HepG2 (cell line): ENCODE results near the gene ADCY7. TPM values are rescaled to one million over a fixed set of nuclear protein-coding genes. Genes with fewer than 3 reads are reported as not detected.

ENCODE experiments used
- ADNP ChIP-seq: sonication (generic); formaldehyde crosslinking; IDR thresholded peaks from 2 replicates; pipeline ENCODE4 v1.4.0; 2020; ENCODE audit warnings: missing genetic modification reagents
- ATF5 ChIP-seq: sonication (generic); formaldehyde crosslinking; IDR thresholded peaks from 2 replicates; pipeline ENCODE4 v1.4.0; 2020; ENCODE audit warnings: mild to moderate bottlenecking, low read depth, missing genetic modification reagents
- DDIT3 ChIP-seq: sonication (generic); formaldehyde crosslinking; IDR thresholded peaks from 2 replicates; pipeline ENCODE4 v1.4.0; 2020; ENCODE audit warnings: mild to moderate bottlenecking, missing genetic modification reagents
- FLYWCH1 ChIP-seq: sonication (generic); formaldehyde crosslinking; IDR thresholded peaks from 2 replicates; pipeline ENCODE4 v1.8.1; 2023; ENCODE audit warnings: mild to moderate bottlenecking, missing genetic modification reagents
- HNRNPUL1 ChIP-seq: fragments of 200-400 bp; formaldehyde crosslinking; IDR thresholded peaks from 2 replicates; pipeline ENCODE4 v1.6.1; 2017; ENCODE audit warnings: low read depth, mild to moderate bottlenecking, low read length, moderate library complexity
- MED1 ChIP-seq: sonication (generic); formaldehyde crosslinking; IDR thresholded peaks from 2 replicates; pipeline ENCODE4 v1.4.0; 2020; ENCODE audit warnings: missing genetic modification reagents
- MEF2D ChIP-seq: sonication (generic); formaldehyde crosslinking; IDR thresholded peaks from 2 replicates; pipeline ENCODE4 v1.5.1; 2020; ENCODE audit warnings: mild to moderate bottlenecking, missing genetic modification reagents
- MTF2 ChIP-seq: sonication (generic); formaldehyde crosslinking; IDR thresholded peaks from 2 replicates; pipeline ENCODE4 v1.5.0; 2020; ENCODE audit warnings: missing genetic modification reagents, borderline replicate concordance
- NR3C1 ChIP-seq: sonication (generic); formaldehyde crosslinking; IDR thresholded peaks from 2 replicates; pipeline ENCODE4 v1.4.0; 2020; ENCODE audit warnings: missing genetic modification reagents
- XRCC5 ChIP-seq: fragments of 200-400 bp; formaldehyde crosslinking; optimal IDR thresholded peaks from 2 replicates; pipeline ENCODE3; 2017; ENCODE audit warnings: mild to moderate bottlenecking, low read length
- ZBTB3 ChIP-seq: sonication (generic); formaldehyde crosslinking; IDR thresholded peaks from 2 replicates; pipeline ENCODE4 v1.4.0; 2020; ENCODE audit warnings: low read depth, mild to moderate bottlenecking, moderate library complexity, missing genetic modification reagents, borderline replicate concordance
- ZBTB7B ChIP-seq: sonication (generic); formaldehyde crosslinking; IDR thresholded peaks from 2 replicates; pipeline ENCODE4 v1.4.0; 2020; ENCODE audit warnings: missing genetic modification reagents
- ZEB1 ChIP-seq: IDR thresholded peaks from 2 replicates; pipeline ENCODE4 v1.6.1; 2012; ENCODE audit warnings: mild to moderate bottlenecking, low read depth, inconsistent platforms; ENCODE audit not compliant: insufficient replicate concordance
- ZNF318 ChIP-seq: sonication (generic); formaldehyde crosslinking; IDR thresholded peaks from 2 replicates; pipeline ENCODE4 v1.4.0; 2020; ENCODE audit warnings: mild to moderate bottlenecking, missing genetic modification reagents
- ZNF362 ChIP-seq: sonication (generic); formaldehyde crosslinking; IDR thresholded peaks from 2 replicates; pipeline ENCODE4 v1.4.0; 2020; ENCODE audit warnings: missing genetic modification reagents, mild to moderate bottlenecking, borderline replicate concordance
- ZNF484 ChIP-seq: sonication (generic); formaldehyde crosslinking; IDR thresholded peaks from 2 replicates; pipeline ENCODE4 v1.5.1; 2020; ENCODE audit warnings: mild to moderate bottlenecking, low read depth, missing genetic modification reagents, borderline replicate concordance
- ZNF503 ChIP-seq: sonication (generic); formaldehyde crosslinking; IDR thresholded peaks from 2 replicates; pipeline ENCODE4 v1.4.0; 2020; ENCODE audit warnings: missing genetic modification reagents
- polyA plus RNA-seq, 8 experiments: library from polyadenylated mRNA; depleted of rRNA in 3 of 8; stranded (reverse) in 7 of 8; unstranded in 1 of 8; fragments of >200 nt; fragmentation: Illumina TruSeq in 4 of 8; extraction: Trizol in 4 of 8; gene quantifications; 2 replicates each; pipeline versions ENCODE4 v1.2.1 to v1.2.3, GENCODE V29; 2011 to 2016; ENCODE audit warnings: low read depth in 4 of 8, missing spikeins in 1 of 8, mixed read lengths in 1 of 8; ENCODE audit not compliant: insufficient read depth in 1 of 8
- total RNA-seq, 5 experiments: library from RNA; depleted of rRNA; stranded (reverse); fragments of >200 nt; fragmentation: Illumina TruSeq; extraction: Trizol; gene quantifications; 2 replicates each; pipeline ENCODE4 v1.2.3, GENCODE V29; 2016; ENCODE audit warnings: low read depth in 1 of 5

ADCY7 gene
- total and polyA plus RNA-seq, 2 of the 13 experiments (the other 11 are each of a cell fraction or from before 2014, with no cell fraction given): 2.2 to 4.3 TPM

- no peak for TF ChIP-seq ZNF503 (CRISPR knock-in tag)
- no peak for TF ChIP-seq ATF5 (CRISPR knock-in tag)
- no peak for TF ChIP-seq ZBTB3 (CRISPR knock-in tag)
- TF ChIP-seq NR3C1: no peak
- no peak for TF ChIP-seq MTF2 (CRISPR knock-in tag)
- TF ChIP-seq ZNF484: no peak
- no peak for TF ChIP-seq ADNP (CRISPR knock-in tag)
- TF ChIP-seq HNRNPUL1: no peak
- TF ChIP-seq DDIT3 (CRISPR knock-in tag): no peak
- TF ChIP-seq MEF2D (CRISPR knock-in tag): 0 out of 2 replicates have a peak, but pooled peaks have one; percentile 10
- TF ChIP-seq ZBTB7B (CRISPR knock-in tag): peak; percentile 97
- peak; percentile 66 for TF ChIP-seq MED1 (CRISPR knock-in tag)
- no peak for TF ChIP-seq ZEB1
- TF ChIP-seq XRCC5: no peak
- no peak; the same call in 1 of the 2 replicates for TF ChIP-seq ZNF362 (CRISPR knock-in tag)
- TF ChIP-seq ZNF318 (CRISPR knock-in tag): no peak
- no peak for TF ChIP-seq FLYWCH1 (CRISPR knock-in tag)
Observed at GRCh38 chr16:50282955-50283631, 16.7 kb downstream of the ADCY7 start (continued).
